ENCODE data around the gene USP12. TPM values are rescaled to one million over a fixed set of nuclear protein-coding genes. Genes with fewer than 3 reads are reported as not detected.

The USP12 gene
- total RNA-seq, 4 donors from 2014 or later: 19.2 to 33.7 (median 25.9) TPM

- WGBS, 2 donors: 84 to 87% methylated on average over 6 of the region's 6 CpGs
- no peak for TF ChIP-seq POLR2A (IDR thresholded peaks at IDR 0.05)
- TF ChIP-seq, protein P1, sequence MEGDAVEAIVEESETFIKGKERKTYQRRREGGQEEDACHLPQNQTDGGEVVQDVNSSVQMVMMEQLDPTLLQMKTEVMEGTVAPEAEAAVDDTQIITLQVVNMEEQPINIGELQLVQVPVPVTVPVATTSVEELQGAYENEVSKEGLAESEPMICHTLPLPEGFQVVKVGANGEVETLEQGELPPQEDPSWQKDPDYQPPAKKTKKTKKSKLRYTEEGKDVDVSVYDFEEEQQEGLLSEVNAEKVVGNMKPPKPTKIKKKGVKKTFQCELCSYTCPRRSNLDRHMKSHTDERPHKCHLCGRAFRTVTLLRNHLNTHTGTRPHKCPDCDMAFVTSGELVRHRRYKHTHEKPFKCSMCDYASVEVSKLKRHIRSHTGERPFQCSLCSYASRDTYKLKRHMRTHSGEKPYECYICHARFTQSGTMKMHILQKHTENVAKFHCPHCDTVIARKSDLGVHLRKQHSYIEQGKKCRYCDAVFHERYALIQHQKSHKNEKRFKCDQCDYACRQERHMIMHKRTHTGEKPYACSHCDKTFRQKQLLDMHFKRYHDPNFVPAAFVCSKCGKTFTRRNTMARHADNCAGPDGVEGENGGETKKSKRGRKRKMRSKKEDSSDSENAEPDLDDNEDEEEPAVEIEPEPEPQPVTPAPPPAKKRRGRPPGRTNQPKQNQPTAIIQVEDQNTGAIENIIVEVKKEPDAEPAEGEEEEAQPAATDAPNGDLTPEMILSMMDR (IDR thresholded peaks at IDR 0.05): no peak
- H3K4me1 ChIP-seq: no peaks in the 10 kb centered on the region
- no peak overlapping the region for H3K4me3 ChIP-seq (replicated peaks in 1 of 3)
- no peak overlapping the region for H3K27ac ChIP-seq
- intact Hi-C loops (cut with DNase I): no loop called here
- H3K36me3 ChIP-seq: peaks cover 0 to 6% of the 10 kb centered on the region in 2 donors
- no peaks in the 10 kb centered on the region for H3K9me3 ChIP-seq
- DNase-seq: no peak
- no peaks in the 10 kb centered on the region for H3K27me3 ChIP-seq
Measured at GRCh38 chr13:27086599-27087265, 84.9 kb downstream of the USP12 start.

GRCh38 chr13:27083183-27083582 lies 88.4 kb downstream of the USP12 start:
- H3K27ac ChIP-seq: no peak overlapping the region
- no peak for TF ChIP-seq POLR2A (IDR thresholded peaks at IDR 0.05)
- TF ChIP-seq, protein P1 (IDR thresholded peaks at IDR 0.05): no peak
- no peaks in the 10 kb centered on the region for H3K4me1 ChIP-seq
- no peak for DNase-seq
- WGBS, 2 donors: 90 to 93% methylated on average over 4 of the region's 4 CpGs
- no peaks in the 10 kb centered on the region for H3K9me3 ChIP-seq
- H3K4me3 ChIP-seq (replicated peaks in 1 of 3): no peak overlapping the region
- no peaks in the 10 kb centered on the region for H3K36me3 ChIP-seq
- H3K27me3 ChIP-seq: no peaks in the 10 kb centered on the region
- intact Hi-C loops (cut with DNase I): no loop called here

- 95 to 96% methylated on average over 4 of the region's 4 CpGs for WGBS, 2 donors
- H3K4me1 ChIP-seq: no peaks in the 10 kb centered on the region
- no peak for DNase-seq
- no peaks in the 10 kb centered on the region for H3K27me3 ChIP-seq
- no peak overlapping the region for H3K4me3 ChIP-seq (replicated peaks in 1 of 3)
- no peak overlapping the region for H3K27ac ChIP-seq
- no peaks in the 10 kb centered on the region for H3K36me3 ChIP-seq
- no peaks in the 10 kb centered on the region for H3K9me3 ChIP-seq
- intact Hi-C loops (cut with DNase I): no loop called here
- TF ChIP-seq POLR2A (IDR thresholded peaks at IDR 0.05): no peak
- TF ChIP-seq, protein P1 (IDR thresholded peaks at IDR 0.05): no peak
Measured at GRCh38 chr13:27081893-27082679, 89.5 kb downstream of the USP12 start.

DNA sequence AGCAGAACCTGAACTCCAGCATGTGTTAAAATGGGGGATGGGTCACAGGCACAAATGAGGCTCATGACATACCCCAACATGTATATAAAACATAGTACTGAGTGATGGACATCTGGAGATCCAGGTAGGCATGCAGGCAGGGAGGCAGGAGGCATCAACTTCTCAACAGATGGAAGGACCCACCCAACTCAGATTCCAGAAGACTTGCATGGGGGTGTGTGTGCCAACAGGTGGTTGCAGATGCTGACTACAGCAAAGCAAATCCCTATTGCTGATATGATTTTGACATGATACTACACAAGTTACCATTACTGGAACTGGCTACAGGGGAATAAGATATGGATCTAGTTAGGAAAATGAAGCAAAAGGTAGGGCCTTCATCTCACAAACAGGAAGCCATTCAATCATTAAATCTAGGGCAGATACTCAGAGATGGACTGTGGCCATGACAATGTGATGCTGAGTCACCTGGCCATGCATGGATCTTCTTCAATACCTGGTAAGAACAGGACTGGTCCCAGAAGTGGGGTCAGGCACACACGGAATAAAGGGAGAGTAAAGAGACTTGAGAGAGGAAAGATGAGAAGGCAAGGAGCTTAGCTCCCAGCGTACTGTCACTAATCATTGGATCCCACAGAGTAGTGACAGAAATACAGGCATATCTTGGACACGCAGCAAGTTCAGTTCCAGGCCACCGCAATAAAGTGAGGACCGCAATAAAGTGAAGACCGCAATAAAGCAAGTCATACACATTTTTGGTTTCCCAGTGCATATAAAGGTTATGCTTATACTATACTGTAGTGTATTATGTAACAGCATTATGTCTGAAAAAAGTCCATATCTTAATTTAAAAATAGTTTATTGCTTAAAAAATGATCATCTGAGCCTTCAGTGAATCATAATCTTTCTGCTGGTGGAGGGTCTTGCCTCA lies 91.3 kb downstream of the USP12 start:
- DNase-seq: no peak
- TF ChIP-seq, protein P1 (IDR thresholded peaks at IDR 0.05): no peak
- TF ChIP-seq POLR2A (IDR thresholded peaks at IDR 0.05): no peak
- H3K27me3 ChIP-seq: no peaks in the 10 kb centered on the region
- intact Hi-C loops (cut with DNase I): no loop called here
- H3K4me1 ChIP-seq: no peaks in the 10 kb centered on the region
- H3K27ac ChIP-seq: no peak overlapping the region
- H3K4me3 ChIP-seq (replicated peaks in 1 of 3): no peak overlapping the region
- WGBS, 2 donors: 96 to 99% methylated on average over 6 of the region's 6 CpGs
- no peaks in the 10 kb centered on the region for H3K9me3 ChIP-seq
- H3K36me3 ChIP-seq: no peaks in the 10 kb centered on the region

Data from thyroid gland (tissue), 4 donors.